Measurements from ENCODE around the gene ENOX2. TPM values are rescaled to one million over a fixed set of nuclear protein-coding genes. Genes with fewer than 3 reads are reported as not detected.
A peak's percentile ranks its signal among the peaks of the same experiment; 100 is the strongest.

The ENOX2 gene
- total and polyA plus RNA-seq, 2 donors (not counting 1 experiment from before 2014, with no cell fraction given) = 7.6 to 12.9 TPM

DNA sequence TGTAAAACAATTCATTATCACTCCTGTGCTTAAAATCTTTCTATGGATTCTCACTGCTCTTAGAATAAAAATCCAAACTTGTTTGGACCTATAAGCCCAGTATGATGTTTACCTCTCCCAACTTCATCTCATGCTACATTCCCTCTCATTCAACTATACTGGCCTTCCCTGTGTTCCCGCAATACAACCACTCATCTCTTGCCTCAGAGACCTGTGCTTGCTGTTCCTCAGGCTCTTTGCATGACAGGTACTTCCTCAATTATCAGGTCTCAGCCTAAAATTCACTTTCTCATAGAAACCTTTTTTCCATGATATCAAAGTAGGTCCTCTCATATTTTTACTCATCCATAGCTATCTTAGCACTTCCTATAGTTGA lies 71.7 kb downstream of the ENOX2 start:
- Histone ChIP-seq H3K36me3 (ENCODE audit: control insufficient read depth, insufficient read depth, low read length) (no peaks in the 10 kb centered on the region), H3K4me2 (ENCODE audit: extremely low read depth, insufficient read depth, low read length) (no peak overlapping the region), H4K20me1 (ENCODE audit: control insufficient read depth, extremely low read depth, insufficient read depth, low read length) (no peaks in the 10 kb centered on the region), H2AFZ (ENCODE audit: low read length) (no peak overlapping the region), H3K79me2 (ENCODE audit: control insufficient read depth, insufficient read depth, low read length) (no peaks in the 10 kb centered on the region), H3K4me3 (replicated peaks in 1 of 4; ENCODE audit: control extremely low read depth in 1 of 4, insufficient read depth in 1 of 4, low read depth in 3 of 4, low read length in 4 of 4) (no peak overlapping the region), H3K9ac (ENCODE audit: insufficient read depth, low read length) (no peak overlapping the region), H3K27ac (ENCODE audit: insufficient read depth, low read length) (no peak overlapping the region), H3K4me1 (ENCODE audit: control insufficient read depth, extremely low read depth, insufficient read depth, low read length) (no peaks in the 10 kb centered on the region), H3K27me3 (ENCODE audit: control insufficient read depth, insufficient read depth, low read length) (no peaks in the 10 kb centered on the region), H3K9me3 (ENCODE audit: control insufficient read depth, insufficient read depth, low read depth, low read length) (no peaks in the 10 kb centered on the region)
- no peak for DNase-seq (ENCODE audit: low read depth in 2 of 2)
- TF ChIP-seq, protein P1, sequence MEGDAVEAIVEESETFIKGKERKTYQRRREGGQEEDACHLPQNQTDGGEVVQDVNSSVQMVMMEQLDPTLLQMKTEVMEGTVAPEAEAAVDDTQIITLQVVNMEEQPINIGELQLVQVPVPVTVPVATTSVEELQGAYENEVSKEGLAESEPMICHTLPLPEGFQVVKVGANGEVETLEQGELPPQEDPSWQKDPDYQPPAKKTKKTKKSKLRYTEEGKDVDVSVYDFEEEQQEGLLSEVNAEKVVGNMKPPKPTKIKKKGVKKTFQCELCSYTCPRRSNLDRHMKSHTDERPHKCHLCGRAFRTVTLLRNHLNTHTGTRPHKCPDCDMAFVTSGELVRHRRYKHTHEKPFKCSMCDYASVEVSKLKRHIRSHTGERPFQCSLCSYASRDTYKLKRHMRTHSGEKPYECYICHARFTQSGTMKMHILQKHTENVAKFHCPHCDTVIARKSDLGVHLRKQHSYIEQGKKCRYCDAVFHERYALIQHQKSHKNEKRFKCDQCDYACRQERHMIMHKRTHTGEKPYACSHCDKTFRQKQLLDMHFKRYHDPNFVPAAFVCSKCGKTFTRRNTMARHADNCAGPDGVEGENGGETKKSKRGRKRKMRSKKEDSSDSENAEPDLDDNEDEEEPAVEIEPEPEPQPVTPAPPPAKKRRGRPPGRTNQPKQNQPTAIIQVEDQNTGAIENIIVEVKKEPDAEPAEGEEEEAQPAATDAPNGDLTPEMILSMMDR (conservative IDR thresholded peaks at IDR 0.05 in 1 of 2, IDR thresholded peaks at IDR 0.05 in 1 of 2; ENCODE audit: low read depth in 1 of 2, low read length in 2 of 2) = no peak
- no peak for TF ChIP-seq EZH2 (IDR thresholded peaks at IDR 0.05; ENCODE audit: low read length, missing control alignments)

DNA sequence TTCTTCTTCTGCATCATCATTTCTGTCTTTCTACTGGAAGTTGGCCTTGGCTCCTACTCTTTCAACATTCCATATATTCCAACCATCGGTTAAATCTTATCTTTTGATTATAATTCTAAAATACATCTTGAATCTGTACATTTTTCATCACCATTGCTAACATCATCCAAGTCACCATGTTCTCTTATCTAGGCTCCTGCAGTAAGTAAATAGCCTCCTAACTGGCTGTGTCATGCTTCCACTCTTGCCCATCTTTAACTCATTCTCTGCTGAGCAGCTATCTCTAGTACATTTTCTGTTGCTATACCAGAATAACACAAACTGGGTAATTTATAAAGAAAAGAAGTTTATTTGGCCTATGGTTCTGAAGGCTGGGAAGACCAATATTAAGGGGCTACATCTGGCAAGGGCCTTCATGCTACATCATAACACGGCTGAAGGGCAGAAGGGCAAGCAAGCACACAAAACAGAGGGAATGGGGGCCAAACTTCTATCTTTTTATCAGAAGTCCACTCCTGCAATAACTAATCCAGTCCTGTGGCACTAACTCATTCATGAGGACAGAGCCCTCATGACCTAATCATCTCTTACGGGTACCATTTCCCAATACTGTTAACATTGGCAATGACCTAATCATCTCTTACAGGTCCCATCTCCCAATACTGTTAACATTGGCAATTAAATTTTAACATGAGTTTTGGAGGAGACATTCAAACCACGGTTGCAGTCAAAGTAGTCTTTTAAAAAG lies 72.2 kb downstream of the ENOX2 start:
- Histone ChIP-seq H3K36me3 (ENCODE audit: control insufficient read depth, insufficient read depth, low read length) (no peaks in the 10 kb centered on the region), H3K9ac (ENCODE audit: insufficient read depth, low read length) (no peak overlapping the region), H3K27ac (ENCODE audit: insufficient read depth, low read length) (no peak overlapping the region), H3K4me1 (ENCODE audit: control insufficient read depth, extremely low read depth, insufficient read depth, low read length) (no peaks in the 10 kb centered on the region), H3K9me3 (ENCODE audit: control insufficient read depth, insufficient read depth, low read depth, low read length) (no peaks in the 10 kb centered on the region), H3K4me3 (replicated peaks in 1 of 4; ENCODE audit: control extremely low read depth in 1 of 4, insufficient read depth in 1 of 4, low read depth in 3 of 4, low read length in 4 of 4) (no peak overlapping the region), H3K4me2 (ENCODE audit: extremely low read depth, insufficient read depth, low read length) (no peak overlapping the region), H2AFZ (ENCODE audit: low read length) (no peak overlapping the region), H4K20me1 (ENCODE audit: control insufficient read depth, extremely low read depth, insufficient read depth, low read length) (no peaks in the 10 kb centered on the region), H3K79me2 (ENCODE audit: control insufficient read depth, insufficient read depth, low read length) (no peaks in the 10 kb centered on the region), H3K27me3 (ENCODE audit: control insufficient read depth, insufficient read depth, low read length) (no peaks in the 10 kb centered on the region)
- DNase-seq (ENCODE audit: low read depth in 2 of 2) = no peak
- TF ChIP-seq EZH2 (IDR thresholded peaks at IDR 0.05; ENCODE audit: low read length, missing control alignments) = no peak
- TF ChIP-seq, protein P1 (conservative IDR thresholded peaks at IDR 0.05 in 1 of 2, IDR thresholded peaks at IDR 0.05 in 1 of 2; ENCODE audit: low read depth in 1 of 2, low read length in 2 of 2) = no peak

DNA sequence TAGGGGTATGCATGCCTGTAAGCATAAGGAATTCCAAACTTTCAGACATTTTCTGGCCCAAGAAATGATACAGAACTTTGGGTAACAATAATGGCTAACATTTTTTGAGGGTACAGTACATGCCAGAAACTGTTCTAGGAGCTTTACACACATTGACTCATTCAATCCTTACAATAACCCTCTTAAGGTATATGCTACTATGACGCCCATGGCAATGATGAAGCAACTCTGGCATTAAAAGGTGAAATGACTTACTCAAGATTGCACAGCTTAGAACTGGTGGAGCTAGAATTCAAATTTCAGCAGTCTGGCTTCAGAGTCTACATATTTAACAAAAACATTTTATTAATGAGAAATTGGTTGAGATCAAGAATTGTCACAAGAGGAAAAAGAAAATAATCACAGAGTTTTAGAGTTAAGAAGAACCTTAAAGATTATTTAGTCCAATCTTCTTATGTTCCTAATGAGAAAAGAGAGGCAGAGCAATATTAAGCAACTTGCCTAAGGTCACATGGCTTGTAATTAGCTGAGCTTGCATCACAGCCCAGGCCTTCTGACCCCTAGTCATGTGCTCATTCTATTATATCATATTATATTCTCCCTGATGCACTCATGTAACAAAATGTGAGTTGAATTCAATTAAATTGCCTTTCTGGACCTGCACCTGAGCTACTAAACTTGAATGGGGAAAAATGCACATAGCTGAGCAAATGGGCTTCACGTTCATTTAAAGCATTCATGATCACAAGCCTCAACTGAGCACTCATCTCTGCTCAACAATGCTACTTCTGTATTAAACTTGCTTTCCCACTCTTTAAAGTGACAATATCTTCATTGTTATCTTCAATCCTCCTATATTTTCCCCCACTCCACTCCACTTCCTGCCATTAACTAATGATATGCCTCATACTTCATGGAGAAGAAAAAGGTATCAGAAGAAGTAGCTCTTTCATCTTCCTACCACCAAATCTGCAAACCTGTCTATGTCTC lies 73.2 kb downstream of the ENOX2 start:
- peak in 1 of 2 donors; percentile 27 for DNase-seq (ENCODE audit: low read depth in 2 of 2)
- no peak for TF ChIP-seq EZH2 (IDR thresholded peaks at IDR 0.05; ENCODE audit: low read length, missing control alignments)
- Histone ChIP-seq H3K4me2 (ENCODE audit: extremely low read depth, insufficient read depth, low read length) (no peak overlapping the region), H3K4me3 (replicated peaks in 1 of 4; ENCODE audit: control extremely low read depth in 1 of 4, insufficient read depth in 1 of 4, low read depth in 3 of 4, low read length in 4 of 4) (no peak overlapping the region), H3K4me1 (ENCODE audit: control insufficient read depth, extremely low read depth, insufficient read depth, low read length) (no peaks in the 10 kb centered on the region), H3K27me3 (ENCODE audit: control insufficient read depth, insufficient read depth, low read length) (no peaks in the 10 kb centered on the region), H2AFZ (ENCODE audit: low read length) (no peak overlapping the region), H3K9me3 (ENCODE audit: control insufficient read depth, insufficient read depth, low read depth, low read length) (no peaks in the 10 kb centered on the region), H3K36me3 (ENCODE audit: control insufficient read depth, insufficient read depth, low read length) (no peaks in the 10 kb centered on the region), H4K20me1 (ENCODE audit: control insufficient read depth, extremely low read depth, insufficient read depth, low read length) (no peaks in the 10 kb centered on the region), H3K27ac (ENCODE audit: insufficient read depth, low read length) (no peak overlapping the region), H3K9ac (ENCODE audit: insufficient read depth, low read length) (no peak overlapping the region), H3K79me2 (ENCODE audit: control insufficient read depth, insufficient read depth, low read length) (no peaks in the 10 kb centered on the region)

Data from fibroblast of lung (primary cell).